ENCODE data around the gene TMC6.
"Not testable (repeated sequence)": the region's sequence is repeated elsewhere in the genome, so short reads cannot be mapped to it uniquely, and the experiment has no call there.

The TMC6 gene

GRCh38 chr17:78122931-78123249, 5.7 kb downstream of the TMC6 start:
- no peak for DNase-seq

GRCh38 chr17:78122216-78122930, 6.2 kb downstream of the TMC6 start:
- DNase-seq = no peak

- no peak for DNase-seq
These were observed 6.7 kb downstream of the TMC6 start for GRCh38 chr17:78121801-78122215.

- DNase-seq = no peak
These were observed 7.4 kb downstream of the TMC6 start for GRCh38 chr17:78120971-78121800.

- no peak for DNase-seq
These were observed 8.0 kb downstream of the TMC6 start for GRCh38 chr17:78120537-78120936.

GRCh38 chr17:78118801-78119241, 9.7 kb downstream of the TMC6 start:
- no peak for DNase-seq

- no peak for DNase-seq
These were observed 11.3 kb downstream of the TMC6 start for GRCh38 chr17:78117027-78117981.

- no peak for DNase-seq
These were observed 12.1 kb downstream of the TMC6 start for GRCh38 chr17:78116411-78116810.

- DNase-seq = not testable (repeated sequence)
These were observed 12.8 kb downstream of the TMC6 start for GRCh38 chr17:78115803-78116202.

- no peak for DNase-seq
These were observed 13.5 kb downstream of the TMC6 start for GRCh38 chr17:78114831-78115723.

- no peak for DNase-seq
These were observed 14.5 kb downstream of the TMC6 start for GRCh38 chr17:78113804-78114785.

GRCh38 chr17:78112518-78113471, 15.8 kb downstream of the TMC6 start:
- peak; percentile 82 for DNase-seq

- no peak for DNase-seq
These were observed 16.6 kb downstream of the TMC6 start for GRCh38 chr17:78111727-78112517.

GRCh38 chr17:78111016-78111726, 17.4 kb downstream of the TMC6 start:
- no peak for DNase-seq

- DNase-seq = no peak
These were observed 18.1 kb downstream of the TMC6 start for GRCh38 chr17:78110363-78111015.

- DNase-seq = no peak
These were observed 19.1 kb downstream of the TMC6 start for GRCh38 chr17:78109489-78109761.

GRCh38 chr17:78108726-78109488, 19.6 kb downstream of the TMC6 start:
- no peak for DNase-seq
